ENCODE measurements around the gene PTPN3.

DNA sequence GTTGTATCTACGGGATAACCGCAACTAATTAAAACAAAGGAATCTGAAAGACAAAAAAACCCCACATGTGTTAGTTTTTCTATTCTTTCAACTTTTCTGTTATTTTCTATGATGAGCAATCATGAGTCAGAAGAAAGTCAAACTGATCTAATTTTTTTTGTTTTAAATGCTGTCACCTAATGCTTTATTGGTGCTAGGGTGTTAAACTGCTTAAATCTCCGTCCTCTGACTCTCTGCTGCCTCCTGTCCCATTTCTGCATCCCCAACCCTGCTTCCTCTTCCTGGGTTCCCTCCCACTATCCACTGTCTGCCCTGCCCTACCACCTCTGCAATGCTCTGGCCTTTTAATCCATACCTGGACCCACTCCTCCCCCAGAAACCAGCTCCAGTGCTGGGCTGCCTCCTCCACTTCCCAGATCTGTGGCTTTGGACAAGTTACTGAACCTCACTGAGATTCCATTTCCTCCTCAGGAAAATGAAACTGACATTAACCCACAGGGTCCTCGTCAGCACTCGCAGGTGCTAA, 15.7 kb downstream of the PTPN3 start:
- TF ChIP-seq, protein P1, sequence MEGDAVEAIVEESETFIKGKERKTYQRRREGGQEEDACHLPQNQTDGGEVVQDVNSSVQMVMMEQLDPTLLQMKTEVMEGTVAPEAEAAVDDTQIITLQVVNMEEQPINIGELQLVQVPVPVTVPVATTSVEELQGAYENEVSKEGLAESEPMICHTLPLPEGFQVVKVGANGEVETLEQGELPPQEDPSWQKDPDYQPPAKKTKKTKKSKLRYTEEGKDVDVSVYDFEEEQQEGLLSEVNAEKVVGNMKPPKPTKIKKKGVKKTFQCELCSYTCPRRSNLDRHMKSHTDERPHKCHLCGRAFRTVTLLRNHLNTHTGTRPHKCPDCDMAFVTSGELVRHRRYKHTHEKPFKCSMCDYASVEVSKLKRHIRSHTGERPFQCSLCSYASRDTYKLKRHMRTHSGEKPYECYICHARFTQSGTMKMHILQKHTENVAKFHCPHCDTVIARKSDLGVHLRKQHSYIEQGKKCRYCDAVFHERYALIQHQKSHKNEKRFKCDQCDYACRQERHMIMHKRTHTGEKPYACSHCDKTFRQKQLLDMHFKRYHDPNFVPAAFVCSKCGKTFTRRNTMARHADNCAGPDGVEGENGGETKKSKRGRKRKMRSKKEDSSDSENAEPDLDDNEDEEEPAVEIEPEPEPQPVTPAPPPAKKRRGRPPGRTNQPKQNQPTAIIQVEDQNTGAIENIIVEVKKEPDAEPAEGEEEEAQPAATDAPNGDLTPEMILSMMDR (IDR thresholded peaks at IDR 0.05), result no peak
- TF ChIP-seq POLR2A (IDR thresholded peaks at IDR 0.05), result no peak

Data from esophagus squamous epithelium (tissue), 4 donors.